GM21360 (cell line): Measurements from ENCODE around the gene VPS26B.
"Not testable (repeated sequence)": the region's sequence is repeated elsewhere in the genome, so short reads cannot be mapped to it uniquely, and the experiment has no call there.

Experiments
- ATAC-seq: cut with Tn5 transposase; IDR thresholded peaks from one replicate; pipeline ENCODE4 v1.9.1; 2021; ENCODE audit warnings: mild to moderate bottlenecking, moderate library complexity; ENCODE audit not compliant: unreplicated experiment

VPS26B gene

GRCh38 chr11:134223836-134224709, at the start of gene VPS26B, which contains the start of gene NCAPD3:
Gene VPS26B, plus strand, starts transcription at chr11:134224671. Its CDS starts 452 bp downstream, at chr11:134225123.
Gene NCAPD3, minus strand, starts transcription at chr11:134223967. Its CDS starts 41 bp downstream, at chr11:134223926.
- peak; percentile 71 for ATAC-seq

- ATAC-seq: no peak
Measured at GRCh38 chr11:134176284-134176683, 48.2 kb upstream of the VPS26B start.

GRCh38 chr11:134178032-134178674, 46.3 kb upstream of the VPS26B start:
- ATAC-seq: no peak

- ATAC-seq: no peak
Measured at GRCh38 chr11:134181707-134182106, 42.8 kb upstream of the VPS26B start.

GRCh38 chr11:134188092-134188491, 36.4 kb upstream of the VPS26B start:
- ATAC-seq: not testable (repeated sequence)

GRCh38 chr11:134196756-134197155, 27.7 kb upstream of the VPS26B start:
- no peak for ATAC-seq

GRCh38 chr11:134199531-134199930, 24.9 kb upstream of the VPS26B start:
- ATAC-seq: no peak

GRCh38 chr11:134200688-134201087, 23.8 kb upstream of the VPS26B start:
- ATAC-seq: no peak

GRCh38 chr11:134202661-134203060, 21.8 kb upstream of the VPS26B start:
- no peak for ATAC-seq

- ATAC-seq: no peak
Measured at GRCh38 chr11:134205729-134206128, 18.7 kb upstream of the VPS26B start.

- ATAC-seq: no peak
Measured at GRCh38 chr11:134206185-134206584, 18.3 kb upstream of the VPS26B start.

GRCh38 chr11:134207538-134208239, 16.8 kb upstream of the VPS26B start:
- no peak for ATAC-seq

- no peak for ATAC-seq
Measured at GRCh38 chr11:134215836-134216235, 8.6 kb upstream of the VPS26B start.

GRCh38 chr11:134216816-134217215, 7.7 kb upstream of the VPS26B start:
- no peak for ATAC-seq

- ATAC-seq: no peak
Measured at GRCh38 chr11:134223121-134223520, 1.4 kb upstream of the VPS26B start.

- peak; percentile 21 for ATAC-seq
Measured at GRCh38 chr11:134224710-134225664, 516 bp downstream of the VPS26B start.

GRCh38 chr11:134226806-134227325, 2.4 kb downstream of the VPS26B start:
- no peak for ATAC-seq

GRCh38 chr11:134228625-134229024, 4.2 kb downstream of the VPS26B start:
- ATAC-seq: peak; percentile 58

- ATAC-seq: no peak
Measured at GRCh38 chr11:134229126-134229790, 4.8 kb downstream of the VPS26B start.
